ENCODE results near the gene LRCH2. TPM values are rescaled to one million over a fixed set of nuclear protein-coding genes. Genes with fewer than 3 reads are reported as not detected.

LRCH2 gene
- total RNA-seq (1 to 10 TPM in 7 of 9 donors, under 1 TPM in 2; 0.82 to 2.4 (median 1.1) TPM), polyA plus RNA-seq (under 1 TPM; 0.49 to 0.65 TPM)
- long read RNA-seq, donor 1, partial matches to known transcripts = 1 of 1 reads
- long read RNA-seq, donor 1, other reads (novel, unspliced or antisense) = 0 of 1 reads
- long read RNA-seq, donor 2 = 0 reads
- long read RNA-seq, donor 3, full-length matches to known transcripts = 1 of 2 reads
- long read RNA-seq, donor 3, partial matches to known transcripts = 1 of 2 reads
- long read RNA-seq, donor 3, other reads (novel, unspliced or antisense) = 0 of 2 reads

GRCh38 chrX:115233497-115234455 is at the start of gene LRCH2:
Gene LRCH2 (minus strand): TSS chrX:115234096. CDS start chrX:115234041, 55 bp downstream.
- Histone ChIP-seq H3K27me3 (peaks cover 0 to 51% (median 0%) of the 10 kb centered on the region in 9 donors), H3K27ac (peak within 1 kb of the TSS in 6 of 12 donors; percentile 42 to 78 (median 57)), H3K36me3 (no peaks in the 10 kb centered on the region), H3K4me3 (peak within 1 kb of the TSS in 11 of 12 donors; percentile 34 to 80 (median 63)), H3K4me1 (peaks cover 0 to 5% (median 0%) of the 10 kb centered on the region in 12 donors), H3K9me3 (no peaks in the 10 kb centered on the region)
- intact Hi-C loops (cut with DNase I) = no loop called here
- WGBS, 4 donors = 0 to 20% (median 7%) methylated on average over 40 to 59 of the region's 59 CpGs
- DNase-seq = peak; percentile 22 to 61 (median 26)
- ATAC-seq = peak in 3 of 4 donors; percentile 69 to 75 (median 73)
- no peak for TF ChIP-seq POLR2A (IDR thresholded peaks at IDR 0.05)
- TF ChIP-seq CTCF (IDR thresholded peaks at IDR 0.05) = no peak

- Histone ChIP-seq H3K27me3 (peaks cover 0 to 7% (median 0%) of the 10 kb centered on the region in 9 donors), H3K4me1 (no peaks in the 10 kb centered on the region), H3K9me3 (no peaks in the 10 kb centered on the region), H3K36me3 (no peaks in the 10 kb centered on the region), H3K27ac (no peak overlapping the region), H3K4me3 (no peak overlapping the region)
- ATAC-seq = no peak
- intact Hi-C loops (cut with DNase I) = no loop called here
- 72 to 86% (median 74%) methylated on average over 1 of the region's 1 CpG for WGBS, 4 donors
- TF ChIP-seq POLR2A (IDR thresholded peaks at IDR 0.05) (no peak), CTCF (IDR thresholded peaks at IDR 0.05) (no peak)
- no peak for DNase-seq
Observed at GRCh38 chrX:115269051-115269683, 35.3 kb upstream of the LRCH2 start.

DNA sequence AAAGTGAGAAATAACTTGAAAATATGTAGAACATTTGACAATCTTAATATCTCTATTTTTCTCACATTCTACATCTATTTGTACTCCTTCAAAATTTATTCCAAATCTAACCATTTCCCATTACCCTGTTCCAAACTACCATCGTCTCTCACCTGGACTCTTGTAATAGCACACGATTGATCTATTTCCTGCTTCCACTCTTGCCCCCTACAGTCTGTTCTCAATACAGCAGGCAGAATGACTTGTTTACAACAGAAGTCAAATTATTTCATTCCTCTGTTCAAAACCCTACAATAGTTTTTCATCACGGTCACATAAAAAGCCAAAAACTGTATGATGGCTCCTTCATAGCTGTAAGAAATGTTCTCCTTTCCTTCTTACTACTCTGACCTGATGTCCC is 34.5 kb upstream of the LRCH2 start:
- ATAC-seq (no peak), DNase-seq (no peak)
- WGBS, 4 donors = 40 to 52% (median 50%) methylated on average over 3 of the region's 3 CpGs
- intact Hi-C loops (cut with DNase I) = no loop called here
- no peaks in the 10 kb centered on the region for H3K4me1 ChIP-seq
- no peak for TF ChIP-seq POLR2A (IDR thresholded peaks at IDR 0.05)
- TF ChIP-seq CTCF (IDR thresholded peaks at IDR 0.05) = peak in 4 of 12 donors; percentile 12 to 21 (median 16)
- peaks cover 0 to 3% (median 0%) of the 10 kb centered on the region in 9 donors for H3K27me3 ChIP-seq
- no peaks in the 10 kb centered on the region for H3K9me3 ChIP-seq
- H3K36me3 ChIP-seq = no peaks in the 10 kb centered on the region
- no peak overlapping the region for H3K27ac ChIP-seq
- no peak overlapping the region for H3K4me3 ChIP-seq
